NK-92 (cell line): ENCODE data around the gene OR10G8.

Source experiments
- DNase-seq: peaks from one replicate; lab custom pipeline; 2025; ENCODE audit not compliant: unreplicated experiment; lab: John Stamatoyannopoulos, UW

OR10G8 gene

DNA sequence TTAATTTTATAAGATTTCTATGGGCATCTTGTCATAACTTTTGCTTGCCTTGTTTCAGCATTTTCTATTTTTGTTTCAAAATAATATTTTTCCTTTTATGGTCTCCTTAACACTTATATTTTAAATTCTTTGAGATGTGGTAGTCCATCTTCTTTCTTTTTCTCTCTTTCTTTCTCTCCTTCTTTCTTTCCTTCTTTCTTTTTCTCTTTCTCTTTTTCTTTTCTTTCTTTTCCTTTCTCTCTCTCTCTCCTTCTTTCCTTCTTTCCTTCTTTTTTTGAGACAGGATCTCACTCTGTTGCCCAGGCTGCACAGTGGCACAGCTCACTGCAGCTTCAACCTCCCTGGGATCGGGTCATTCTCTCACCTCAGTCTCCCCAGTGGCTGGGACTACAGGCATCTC is 50.7 kb downstream of the OR10G8 start:
- DNase-seq: no peak

DNA sequence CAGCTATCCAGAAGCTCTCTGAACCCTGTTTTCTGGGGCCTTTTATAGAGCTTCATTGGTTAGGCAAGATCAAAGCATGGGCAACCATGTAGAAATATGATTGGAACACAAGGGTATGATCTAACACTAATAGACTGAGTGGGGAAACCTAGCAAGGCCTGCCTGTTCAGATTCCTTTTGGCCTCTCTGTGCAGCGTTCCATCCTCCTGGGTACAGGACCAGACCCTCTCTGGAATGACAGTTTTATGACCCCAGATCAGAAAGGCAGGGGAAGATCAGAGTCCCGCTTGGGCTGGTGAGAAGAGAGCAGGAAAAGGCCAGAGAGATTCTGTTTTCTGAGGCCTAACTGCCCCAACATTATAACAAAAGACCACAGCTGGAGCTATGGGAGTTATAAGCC is 52.0 kb downstream of the OR10G8 start:
- DNase-seq: no peak

DNA sequence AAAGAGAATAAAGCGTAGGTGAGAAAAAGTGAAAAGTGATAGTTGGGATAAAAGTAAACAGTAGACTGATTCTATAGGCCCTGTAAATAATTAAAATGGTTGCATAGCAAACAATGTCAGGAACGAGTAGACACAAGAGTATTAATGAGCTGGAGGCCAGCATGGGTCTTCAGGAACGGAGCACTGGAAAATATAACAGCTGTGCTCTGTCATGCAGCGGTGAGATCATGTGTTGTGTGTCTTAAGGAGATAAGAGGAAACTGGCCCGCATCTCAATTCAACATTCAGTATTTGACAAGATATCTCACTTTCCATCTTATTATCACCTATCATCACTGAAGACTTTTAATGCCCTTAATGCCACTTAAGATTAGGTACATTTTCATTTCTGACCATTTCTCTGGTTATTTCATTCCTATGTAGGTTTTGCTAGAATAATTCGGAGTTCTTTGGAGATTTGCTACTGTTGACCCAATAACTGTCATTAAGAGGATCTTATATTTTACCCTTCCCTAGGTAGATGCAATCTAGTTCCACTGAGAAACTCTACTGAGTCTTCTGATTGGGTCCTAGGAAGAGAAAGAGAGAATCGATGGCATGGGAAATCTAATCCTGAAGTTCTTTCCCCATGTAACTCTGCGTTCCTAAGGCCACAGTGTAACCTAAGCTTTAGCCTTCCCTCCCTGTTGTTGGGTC is 53.2 kb downstream of the OR10G8 start:
- no peak for DNase-seq
